ENCODE data around the gene CDCA7L. TPM values are rescaled to one million over a fixed set of nuclear protein-coding genes. Genes with fewer than 3 reads are reported as not detected.

CDCA7L gene
- total and polyA plus RNA-seq, 2 of the 4 experiments (the other 2 are of a cell fraction) = 20.4 to 35.0 TPM

GRCh38 chr7:21893401-21893800 is 52.3 kb downstream of the CDCA7L start:
- BruUV-seq (replicated peaks) = no TSS peak
- intact Hi-C loops (cut with micrococcal nuclease) = no loop called here
- no peaks in the 10 kb centered on the region for H3K9me1 ChIP-seq (ENCODE audit: insufficient read depth, low read length)
- H3K14ac ChIP-seq (replicated peaks; ENCODE audit: low read depth, low read length) = no peak overlapping the region
- no peak overlapping the region for H3K4me2 ChIP-seq (ENCODE audit: low read depth, low read length)
- ChIA-PET CTCF (no interaction called here), POLR2A (ENCODE audit: unreplicated experiment) (no interaction called here)
- H3K18ac ChIP-seq (ENCODE audit: low read depth, low read length) = no peak overlapping the region
- in situ Hi-C loops (cut with MboI; ENCODE audit: low sequenced_read_pairs) = no loop called here
- no peaks in the 10 kb centered on the region for H4K20me1 ChIP-seq (ENCODE audit: insufficient read depth, low read length)
- no peaks in the 10 kb centered on the region for H3K9me3 ChIP-seq (ENCODE audit: control insufficient read depth, insufficient read depth, low read length)
- no peak for DNase-seq
- H3K27ac ChIP-seq (ENCODE audit: insufficient read depth, low read length) = no peak overlapping the region
- dilution Hi-C loops (cut with HindIII; ENCODE audit: low sequenced_read_pairs, unreplicated experiment) = no loop called here
- H4K5ac ChIP-seq (ENCODE audit: low read depth, low read length) = no peak overlapping the region
- H2AK9ac ChIP-seq (replicated peaks; ENCODE audit: low read depth, low read length, poor library complexity) = no peak overlapping the region
- no peaks in the 10 kb centered on the region for H3K27me3 ChIP-seq (ENCODE audit: control insufficient read depth, insufficient read depth, low read length)
- no peak overlapping the region for H3K23ac ChIP-seq (ENCODE audit: low read depth, low read length)
- H3K4ac ChIP-seq (ENCODE audit: low read depth, low read length) = no peak overlapping the region
- H2AK5ac ChIP-seq (ENCODE audit: low read depth, low read length) = no peak overlapping the region
- no peak overlapping the region for H2AFZ ChIP-seq (replicated peaks; ENCODE audit: low read length, poor library complexity)
- no peak overlapping the region for H2BK120ac ChIP-seq (ENCODE audit: low read depth, low read length)
- ATAC-seq (ENCODE audit: low read depth) = no peak
- no peaks in the 10 kb centered on the region for H3K36me3 ChIP-seq (ENCODE audit: control insufficient read depth, insufficient read depth, low read length)
- H2BK5ac ChIP-seq (ENCODE audit: low read depth, low read length, poor library complexity, severe bottlenecking) = no peak overlapping the region
- no peaks in the 10 kb centered on the region for H3K4me1 ChIP-seq (ENCODE audit: control insufficient read depth, insufficient read depth, low read length)
- no peak overlapping the region for H3K4me3 ChIP-seq (ENCODE audit: insufficient read depth, low read depth, low read length)
- no peak overlapping the region for H2BK20ac ChIP-seq (ENCODE audit: low read depth, low read length)
- 100% methylated on average over 1 of the region's 3 CpGs; no CpG with 5 or more reads in 1 of the 2 experiments for WGBS, 2 experiments (ENCODE audit: extremely low coverage in 2 of 2, insufficient read length in 1 of 2)
- no peak overlapping the region for H3K56ac ChIP-seq (ENCODE audit: extremely low read depth, insufficient read depth, low read length)
- TF ChIP-seq RFX5 (IDR thresholded peaks at IDR 0.05; ENCODE audit: low read depth, low read length) (no peak), USF2 (IDR thresholded peaks at IDR 0.05; ENCODE audit: low read depth, low read length) (no peak), MAZ (IDR thresholded peaks at IDR 0.05; ENCODE audit: borderline replicate concordance, low read depth, low read length) (no peak), MAFK (IDR thresholded peaks at IDR 0.05; ENCODE audit: low read depth, low read length) (no peak), ELK1 (IDR thresholded peaks at IDR 0.05; ENCODE audit: borderline replicate concordance, low read depth, low read length) (no peak), FOS (IDR thresholded peaks at IDR 0.05; ENCODE audit: low read depth, low read length) (no peak), NFE2L2 (IDR thresholded peaks at IDR 0.05; ENCODE audit: low read depth, low read length) (no peak), CEBPB (IDR thresholded peaks at IDR 0.05; ENCODE audit: low read depth, low read length) (no peak), SMC3 (IDR thresholded peaks at IDR 0.05; ENCODE audit: low read depth, low read length) (no peak), MXI1 (IDR thresholded peaks at IDR 0.05; ENCODE audit: borderline replicate concordance, low read depth, low read length) (no peak), RAD21 (IDR thresholded peaks at IDR 0.05; ENCODE audit: low read length) (no peak)
- no peak overlapping the region for H4K91ac ChIP-seq (ENCODE audit: insufficient read depth, low read depth, low read length)
- no peak overlapping the region for H2BK15ac ChIP-seq (ENCODE audit: low read depth, low read length)
- H4K8ac ChIP-seq (ENCODE audit: low read depth in 2 of 2, low read length in 2 of 2) = no peak overlapping the region
- no peaks in the 10 kb centered on the region for H3K79me1 ChIP-seq (ENCODE audit: low read depth in 1 of 2, low read length in 2 of 2)
- no peak overlapping the region for H3K9ac ChIP-seq (ENCODE audit: low read depth, low read length)
